CD4-positive, alpha-beta T cell (primary cell): ENCODE data around the gene C1orf35. TPM values are rescaled to one million over a fixed set of nuclear protein-coding genes. Genes with fewer than 3 reads are reported as not detected.
A peak's percentile ranks its signal among the peaks of the same experiment; 100 is the strongest.

Experiments used
- ATAC-seq: fragments of 200-7000 bp; cut with Tn5 transposase; one replicate; pipeline ENCODE4 v1.10.0; 2022; ENCODE audit warnings: mild to moderate bottlenecking; ENCODE audit not compliant: poor library complexity
- CTCF ChIA-PET: fragments of 350-600 bp; sonication (Branson Sonifier 250); formaldehyde crosslinking; loops from one replicate; lab custom pipeline; 2021; ENCODE audit warnings: antibody characterized with exemption, inconsistent platforms; lab: Charles Lee
- POLR2A ChIA-PET: fragments of 350-600 bp; sonication (Branson Sonifier 250); formaldehyde crosslinking; loops from one replicate; lab custom pipeline; 2021; ENCODE audit warnings: antibody characterized with exemption, inconsistent platforms; lab: Charles Lee
- DNase-seq, 14 experiments: peaks; one replicate each; pipeline ENCODE4 v3.0.0-alpha.2; 2013 to 2020; ENCODE audit warnings: mixed read lengths in 2 of 14
- H3K27ac ChIP-seq, 2 donors: one replicate each; pipeline versions ENCODE4 v1.5.1 to v1.7.0; 2013; ENCODE audit warnings: low read length in 2 of 2, low read depth in 1 of 2, mild to moderate bottlenecking in 1 of 2
- H3K27me3 ChIP-seq, 2 experiments: 1 replicate in 1 of 2; 2 replicates in 1 of 2; pipeline versions ENCODE4 v1.6.1 to v1.7.0; 2013; ENCODE audit warnings: low read length in 2 of 2, control low read depth in 1 of 2, mild to moderate bottlenecking in 1 of 2, moderate library complexity in 1 of 2; ENCODE audit not compliant: insufficient read depth in 2 of 2, control insufficient read depth in 1 of 2
- H3K36me3 ChIP-seq: one replicate; pipeline ENCODE4 v1.6.1; 2013; ENCODE audit warnings: low read length, control low read depth; ENCODE audit not compliant: insufficient read depth
- H3K4me1 ChIP-seq: one replicate; pipeline ENCODE4 v1.6.1; 2013; ENCODE audit warnings: low read length, control low read depth; ENCODE audit not compliant: insufficient read depth
- H3K4me3 ChIP-seq: one replicate; pipeline ENCODE4 v1.5.1; 2013; ENCODE audit warnings: mild to moderate bottlenecking, low read length, moderate library complexity
- H3K9me3 ChIP-seq, 2 experiments: 1 replicate in 1 of 2; 2 replicates in 1 of 2; pipeline versions ENCODE4 v1.6.1 to v1.7.0; 2013; ENCODE audit warnings: low read length in 2 of 2, mild to moderate bottlenecking in 2 of 2, control low read depth in 1 of 2, moderate library complexity in 1 of 2; ENCODE audit not compliant: control insufficient read depth in 1 of 2, insufficient read depth in 1 of 2
- H3K27ac Mint-ChIP-seq: one replicate; pipeline ENCODE4 v1.8.0; 2020; ENCODE audit warnings: mixed read lengths
- H3K27me3 Mint-ChIP-seq: one replicate; pipeline ENCODE4 v1.8.0; 2021; ENCODE audit warnings: mixed read lengths
- H3K36me3 Mint-ChIP-seq: one replicate; pipeline ENCODE4 v1.8.0; 2021; ENCODE audit warnings: low read depth, mixed read lengths
- H3K4me1 Mint-ChIP-seq: one replicate; pipeline ENCODE4 v1.8.0; 2021; ENCODE audit warnings: low read depth, mixed read lengths
- H3K4me3 Mint-ChIP-seq: one replicate; pipeline ENCODE4 v1.8.0; 2020; ENCODE audit warnings: mild to moderate bottlenecking, mixed read lengths
- H3K9me3 Mint-ChIP-seq: one replicate; pipeline ENCODE4 v1.8.0; 2020; ENCODE audit warnings: mixed read lengths
- intact Hi-C, 2 experiments: fragments of 100-400 bp; cut with DNase I in 1 of 2; cut with micrococcal nuclease in 1 of 2; formaldehyde crosslinking; loops; one replicate each; pipeline versions ENCODE4 v1.15.1 to v1.9.0; 2023 to 2025; cut with DNase I, micrococcal nuclease
- total RNA-seq, 174 experiments: library from RNA in 2 of 174; stranded (reverse) in 2 of 174; gene quantifications; one replicate each; pipeline ENCODE4 v1.2.3 and lab custom pipeline; 2021 to 2026
- TF ChIP-seq, protein P1 (sequence below): fragments of 200-600 bp; IDR thresholded peaks from one replicate; pipeline ENCODE4 v1.8.0; 2022; ENCODE audit warnings: antibody characterized with exemption, mild to moderate bottlenecking

C1orf35 gene
- total RNA-seq, 2 experiments from 2014 or later, result 36.6 to 40.3 TPM

DNA sequence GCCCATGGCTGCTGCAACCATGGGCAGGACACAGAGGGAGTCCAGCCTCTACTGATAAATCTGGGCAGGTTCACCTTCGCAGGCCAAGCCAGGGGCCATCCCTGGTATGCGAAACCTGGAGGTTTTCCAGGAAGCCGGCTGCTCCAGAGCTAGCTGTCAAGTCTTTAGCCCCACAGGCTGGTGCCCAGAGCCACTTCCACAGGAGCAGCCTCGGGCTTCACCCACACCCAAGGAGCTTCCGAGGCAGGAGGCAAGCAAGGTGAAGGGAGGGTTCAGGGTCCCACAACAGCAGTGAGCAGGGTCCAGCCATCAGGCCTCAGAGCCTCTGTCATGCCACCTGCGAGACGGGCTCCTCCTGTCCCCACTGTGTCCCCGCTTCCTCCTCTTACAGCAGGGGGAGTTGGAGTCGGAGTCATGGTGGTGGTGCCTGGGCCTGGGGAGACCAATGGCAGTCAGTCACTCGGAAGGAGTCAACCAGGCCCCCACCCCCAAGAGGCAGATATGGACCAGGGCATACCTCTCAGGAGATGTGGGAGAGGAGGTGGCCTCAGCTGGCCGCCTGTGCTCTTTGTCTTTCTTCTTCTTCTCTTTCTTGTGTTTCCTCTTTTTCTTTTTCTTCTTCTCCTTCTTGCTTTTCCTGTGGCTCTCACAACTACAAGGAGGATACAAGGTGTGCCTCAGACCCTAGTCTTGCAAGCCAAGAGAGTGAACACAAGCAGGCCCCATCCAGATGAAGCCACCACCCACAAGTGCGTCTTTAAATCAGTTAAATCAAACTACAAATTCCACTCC is 2.1 kb downstream of the C1orf35 start:
- Histone ChIP-seq H3K36me3 (peaks cover 58% of the 10 kb centered on the region), H3K4me3 (no peak overlapping the region)
- intact Hi-C loops, result loop anchor here (10.0 kb wide), 3 partner anchors 106 to 366 kb away; partner anchors contain the start of genes JMJD4 (in 1 of the 2), SNAP47 (in 1 of the 2) and TRIM11 (in 1 of the 2)

DNA sequence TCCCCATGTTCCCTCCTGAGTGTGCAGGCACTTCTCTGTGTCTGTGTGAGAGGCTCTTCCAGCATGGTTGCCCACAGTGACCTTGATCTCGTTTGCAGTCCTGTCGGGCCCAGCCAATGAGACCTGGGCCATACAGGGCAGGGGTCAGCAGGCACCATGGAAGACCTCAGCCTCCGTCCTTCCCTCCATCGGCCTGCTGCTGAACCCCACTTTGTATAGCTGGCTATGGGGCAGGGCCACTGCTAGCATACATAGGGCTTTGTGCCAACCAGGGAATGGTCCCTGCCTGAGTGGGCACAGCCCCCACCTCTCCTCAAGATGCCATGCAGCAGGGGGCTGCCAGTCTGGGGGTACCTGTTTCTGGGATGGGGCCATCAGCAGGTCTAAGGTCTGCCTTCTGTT is 3.8 kb downstream of the C1orf35 start:
- CTCF ChIA-PET, result no interaction called here
- H3K27ac ChIP-seq, result no peak overlapping the region
- Mint-ChIP-seq H3K36me3 (peaks cover 78% of the 10 kb centered on the region), H3K4me3 (peak overlapping the region; percentile 76), H3K27me3 (no peaks in the 10 kb centered on the region), H3K27ac (peak overlapping the region; percentile 87), H3K9me3 (peaks cover 5% of the 10 kb centered on the region), H3K4me1 (peaks cover 41% of the 10 kb centered on the region)
- ATAC-seq (no peak), DNase-seq (peak in 1 of 14 experiments; percentile 20)
- H3K4me1 ChIP-seq, result peaks cover 51% of the 10 kb centered on the region
- H3K4me3 ChIP-seq, result no peak overlapping the region
- intact Hi-C loops, result loop anchor here in 1 of 2 experiments (2.0 kb wide), 1 partner anchor 15 kb away; no protein-coding TSS in a partner anchor
- TF ChIP-seq, protein P1, sequence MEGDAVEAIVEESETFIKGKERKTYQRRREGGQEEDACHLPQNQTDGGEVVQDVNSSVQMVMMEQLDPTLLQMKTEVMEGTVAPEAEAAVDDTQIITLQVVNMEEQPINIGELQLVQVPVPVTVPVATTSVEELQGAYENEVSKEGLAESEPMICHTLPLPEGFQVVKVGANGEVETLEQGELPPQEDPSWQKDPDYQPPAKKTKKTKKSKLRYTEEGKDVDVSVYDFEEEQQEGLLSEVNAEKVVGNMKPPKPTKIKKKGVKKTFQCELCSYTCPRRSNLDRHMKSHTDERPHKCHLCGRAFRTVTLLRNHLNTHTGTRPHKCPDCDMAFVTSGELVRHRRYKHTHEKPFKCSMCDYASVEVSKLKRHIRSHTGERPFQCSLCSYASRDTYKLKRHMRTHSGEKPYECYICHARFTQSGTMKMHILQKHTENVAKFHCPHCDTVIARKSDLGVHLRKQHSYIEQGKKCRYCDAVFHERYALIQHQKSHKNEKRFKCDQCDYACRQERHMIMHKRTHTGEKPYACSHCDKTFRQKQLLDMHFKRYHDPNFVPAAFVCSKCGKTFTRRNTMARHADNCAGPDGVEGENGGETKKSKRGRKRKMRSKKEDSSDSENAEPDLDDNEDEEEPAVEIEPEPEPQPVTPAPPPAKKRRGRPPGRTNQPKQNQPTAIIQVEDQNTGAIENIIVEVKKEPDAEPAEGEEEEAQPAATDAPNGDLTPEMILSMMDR, result no peak
- POLR2A ChIA-PET, result interaction anchor here (0.9 to 6.9 kb wide), 3 partner anchors 10 to 16 kb away, joined by 4 to 44 read pairs (median 10); partner anchors contain the start of gene ARF1
- H3K36me3 ChIP-seq, result peaks cover 61% of the 10 kb centered on the region
- H3K9me3 ChIP-seq, result peaks cover 6 to 10% of the 10 kb centered on the region in 2 experiments
- no peaks in the 10 kb centered on the region for H3K27me3 ChIP-seq

More for the DNA sequence above, 2.1 kb downstream of the C1orf35 start:
- peak overlapping the region; percentile 51 to 69 for H3K27ac ChIP-seq
- Mint-ChIP-seq H3K4me3 (peak overlapping the region; percentile 88), H3K36me3 (peaks cover 64% of the 10 kb centered on the region), H3K27ac (peak overlapping the region; percentile 87), H3K27me3 (no peaks in the 10 kb centered on the region), H3K4me1 (peaks cover 30% of the 10 kb centered on the region), H3K9me3 (no peaks in the 10 kb centered on the region)
- TF ChIP-seq, protein P1, result no peak
- H3K9me3 ChIP-seq, result no peaks in the 10 kb centered on the region
- DNase-seq, result no peak
- H3K4me1 ChIP-seq, result peaks cover 41% of the 10 kb centered on the region
- no peaks in the 10 kb centered on the region for H3K27me3 ChIP-seq
- ChIA-PET POLR2A (interaction anchor here (0.7 to 6.9 kb wide), 4 partner anchors 14 to 537 kb away, joined by 3 to 44 read pairs (median 6); partner anchors contain the start of genes ARF1 and IBA57), CTCF (interaction anchor here (0.9 to 1.2 kb wide), 4 partner anchors 10 to 65 kb away, joined by 3 to 6 read pairs (median 4); partner anchors contain the start of gene IBA57)
- no peak for ATAC-seq

DNA sequence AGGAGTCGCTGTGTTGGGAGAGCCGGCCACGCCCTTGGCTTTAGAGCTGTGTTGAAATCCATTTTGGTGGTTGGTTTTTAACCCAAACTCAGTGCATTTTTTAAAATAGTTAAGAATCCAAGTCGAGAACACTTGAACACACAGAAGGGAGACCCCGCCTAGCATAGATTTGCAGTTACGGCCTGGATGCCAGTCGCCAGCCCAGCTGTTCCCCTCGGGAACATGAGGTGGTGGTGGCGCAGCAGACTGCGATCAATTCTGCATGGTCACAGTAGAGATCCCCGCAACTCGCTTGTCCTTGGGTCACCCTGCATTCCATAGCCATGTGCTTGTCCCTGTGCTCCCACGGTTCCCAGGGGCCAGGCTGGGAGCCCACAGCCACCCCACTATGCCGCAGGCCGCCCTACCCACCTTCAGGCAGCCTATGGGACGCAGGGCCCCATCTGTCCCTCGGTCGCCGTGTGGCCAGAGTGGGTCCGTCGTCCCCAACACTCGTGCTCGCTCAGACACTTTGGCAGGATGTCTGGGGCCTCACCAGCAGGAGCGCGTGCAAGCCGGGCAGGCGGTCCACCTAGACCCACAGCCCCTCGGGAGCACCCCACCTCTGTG is 4.7 kb downstream of the C1orf35 start:
- Mint-ChIP-seq H3K9me3 (peaks cover 5% of the 10 kb centered on the region), H3K4me3 (peak overlapping the region; percentile 49), H3K4me1 (peaks cover 42% of the 10 kb centered on the region), H3K27me3 (no peaks in the 10 kb centered on the region), H3K27ac (no peak overlapping the region), H3K36me3 (peaks cover 81% of the 10 kb centered on the region)
- CTCF ChIA-PET, result no interaction called here
- intact Hi-C loops, result loop anchor here in 1 of 2 experiments (2.0 kb wide), 1 partner anchor 14 kb away; no protein-coding TSS in a partner anchor
- ATAC-seq, result no peak
- no peaks in the 10 kb centered on the region for H3K27me3 ChIP-seq
- H3K9me3 ChIP-seq, result peaks cover 7 to 19% of the 10 kb centered on the region in 2 experiments
- H3K27ac ChIP-seq, result no peak overlapping the region
- POLR2A ChIA-PET, result interaction anchor here (0.9 to 6.9 kb wide), 3 partner anchors 11 to 15 kb away, joined by 4 to 44 read pairs (median 10); partner anchors contain the start of gene ARF1
- H3K4me1 ChIP-seq, result peaks cover 52% of the 10 kb centered on the region
- TF ChIP-seq, protein P1, result no peak
- peaks cover 66% of the 10 kb centered on the region for H3K36me3 ChIP-seq
- H3K4me3 ChIP-seq, result no peak overlapping the region
- DNase-seq, result peak in 1 of 14 experiments; percentile 23
